HepG2 (cell line): ENCODE data around the gene PPP2R5D. TPM values are rescaled to one million over a fixed set of nuclear protein-coding genes. Genes with fewer than 3 reads are reported as not detected.

ENCODE experiments used
- CENPBD1 ChIP-seq: sonication (generic); formaldehyde crosslinking; IDR thresholded peaks from 2 replicates; pipeline ENCODE4 v1.8.0; 2022; ENCODE audit warnings: missing genetic modification reagents, low read depth, mild to moderate bottlenecking, borderline replicate concordance
- DDIT3 ChIP-seq: sonication (generic); formaldehyde crosslinking; IDR thresholded peaks from 2 replicates; pipeline ENCODE4 v1.4.0; 2020; ENCODE audit warnings: mild to moderate bottlenecking, missing genetic modification reagents
- HMG20B ChIP-seq: conservative IDR thresholded peaks from 2 replicates; pipeline ENCODE4 v1.6.1; 2016; ENCODE audit warnings: missing genetic modification reagents, missing compliant biosample characterization
- HMGXB4 ChIP-seq, 2 experiments: sonication (generic) in 1 of 2; formaldehyde crosslinking in 1 of 2; IDR thresholded peaks; 2 replicates each; pipeline versions ENCODE4 v1.4.0 to v1.6.1; 2018 to 2020; ENCODE audit warnings: missing genetic modification reagents in 2 of 2, borderline replicate concordance in 1 of 2, low read depth in 1 of 2, mild to moderate bottlenecking in 1 of 2, missing biosample characterization in 1 of 2
- HOXA5 ChIP-seq: sonication (generic); formaldehyde crosslinking; IDR thresholded peaks from 2 replicates; pipeline ENCODE4 v1.4.0; 2020; ENCODE audit warnings: missing genetic modification reagents
- JUNB ChIP-seq: sonication (generic); formaldehyde crosslinking; IDR thresholded peaks from 2 replicates; pipeline ENCODE4 v1.8.0; 2022; ENCODE audit warnings: missing genetic modification reagents, mild to moderate bottlenecking, borderline replicate concordance
- LBX2 ChIP-seq: sonication (generic); formaldehyde crosslinking; IDR thresholded peaks from 2 replicates; pipeline ENCODE4 v1.5.0; 2020; ENCODE audit warnings: missing genetic modification reagents, mild to moderate bottlenecking, borderline replicate concordance
- MTA1 ChIP-seq: sonication (generic); formaldehyde crosslinking; IDR thresholded peaks from 2 replicates; pipeline ENCODE4 v1.4.0; 2020; ENCODE audit warnings: missing genetic modification reagents, mild to moderate bottlenecking, borderline replicate concordance
- PAX8 ChIP-seq: sonication (generic); formaldehyde crosslinking; IDR thresholded peaks from 2 replicates; pipeline ENCODE4 v1.8.0; 2022; ENCODE audit warnings: mild to moderate bottlenecking, missing genetic modification reagents, borderline replicate concordance
- PHF20 ChIP-seq: sonication (generic); formaldehyde crosslinking; IDR thresholded peaks from 2 replicates; pipeline ENCODE4 v1.5.0; 2020; ENCODE audit warnings: mild to moderate bottlenecking, missing genetic modification reagents
- PLSCR1 ChIP-seq: sonication (generic); formaldehyde crosslinking; IDR thresholded peaks from 2 replicates; pipeline ENCODE4 v1.5.0; 2020; ENCODE audit warnings: missing genetic modification reagents, mild to moderate bottlenecking, borderline replicate concordance
- RFXANK ChIP-seq: IDR thresholded peaks from 2 replicates; pipeline ENCODE4 v1.6.1; 2016
- SMAD1 ChIP-seq: sonication (generic); formaldehyde crosslinking; IDR thresholded peaks from 2 replicates; pipeline ENCODE4 v1.4.0; 2020; ENCODE audit warnings: missing genetic modification reagents, low read depth, mild to moderate bottlenecking, borderline replicate concordance
- TGIF2 ChIP-seq: IDR thresholded peaks from 2 replicates; pipeline ENCODE4 v1.6.1; 2016; ENCODE audit warnings: control low read depth, missing compliant biosample characterization
- WIZ ChIP-seq: sonication (generic); formaldehyde crosslinking; IDR thresholded peaks from 2 replicates; pipeline ENCODE4 v1.5.1; 2020; ENCODE audit warnings: mild to moderate bottlenecking, missing genetic modification reagents
- ZBTB39 ChIP-seq: sonication (generic); formaldehyde crosslinking; IDR thresholded peaks from 2 replicates; pipeline ENCODE4 v1.5.0; 2020; ENCODE audit warnings: missing genetic modification reagents
- ZFP82 ChIP-seq: sonication (generic); formaldehyde crosslinking; IDR thresholded peaks from 2 replicates; pipeline ENCODE4 v1.5.1; 2020; ENCODE audit warnings: mild to moderate bottlenecking, missing genetic modification reagents, borderline replicate concordance
- ZFP90 ChIP-seq: sonication (generic); formaldehyde crosslinking; IDR thresholded peaks from 2 replicates; pipeline ENCODE4 v1.8.0; 2022; ENCODE audit warnings: missing genetic modification reagents, mild to moderate bottlenecking, inconsistent platforms, borderline replicate concordance
- ZFY ChIP-seq: sonication (generic); formaldehyde crosslinking; IDR thresholded peaks from 2 replicates; pipeline ENCODE4 v1.4.0; 2020; ENCODE audit warnings: missing genetic modification reagents
- ZMYM2 ChIP-seq: sonication (generic); formaldehyde crosslinking; IDR thresholded peaks from 2 replicates; pipeline ENCODE4 v1.8.0; 2022; ENCODE audit warnings: mild to moderate bottlenecking, missing genetic modification reagents
- ZNF430 ChIP-seq: sonication (generic); formaldehyde crosslinking; IDR thresholded peaks from 2 replicates; pipeline ENCODE4 v1.9.0; 2021; ENCODE audit warnings: mild to moderate bottlenecking, missing genetic modification reagents
- ZNF746 ChIP-seq: sonication (generic); formaldehyde crosslinking; IDR thresholded peaks from 2 replicates; pipeline ENCODE4 v1.8.0; 2022; ENCODE audit warnings: mild to moderate bottlenecking, missing genetic modification reagents
- ZNF768 ChIP-seq: sonication (generic); formaldehyde crosslinking; IDR thresholded peaks from 2 replicates; pipeline ENCODE4 v1.4.0; 2020; ENCODE audit warnings: missing genetic modification reagents
- ZNF775 ChIP-seq: sonication (generic); formaldehyde crosslinking; IDR thresholded peaks from 2 replicates; pipeline ENCODE4 v1.4.0; 2020; ENCODE audit warnings: missing genetic modification reagents, mild to moderate bottlenecking, moderate library complexity, borderline replicate concordance
- ZSCAN25 ChIP-seq: sonication (generic); formaldehyde crosslinking; IDR thresholded peaks from 2 replicates; pipeline ENCODE4 v1.8.0; 2022; ENCODE audit warnings: mild to moderate bottlenecking, missing genetic modification reagents
- polyA plus RNA-seq, 8 experiments: library from polyadenylated mRNA; depleted of rRNA in 3 of 8; stranded (reverse) in 7 of 8; unstranded in 1 of 8; fragments of >200 nt; fragmentation: Illumina TruSeq in 4 of 8; extraction: Trizol in 4 of 8; gene quantifications; 2 replicates each; pipeline versions ENCODE4 v1.2.1 to v1.2.3, GENCODE V29; 2011 to 2016; ENCODE audit warnings: low read depth in 4 of 8, missing spikeins in 1 of 8, mixed read lengths in 1 of 8; ENCODE audit not compliant: insufficient read depth in 1 of 8
- total RNA-seq, 5 experiments: library from RNA; depleted of rRNA; stranded (reverse); fragments of >200 nt; fragmentation: Illumina TruSeq; extraction: Trizol; gene quantifications; 2 replicates each; pipeline ENCODE4 v1.2.3, GENCODE V29; 2016; ENCODE audit warnings: low read depth in 1 of 5

PPP2R5D gene
- total and polyA plus RNA-seq, 2 of the 13 experiments (the other 11 are each of a cell fraction or from before 2014, with no cell fraction given), result 53.7 to 60.4 TPM

GRCh38 chr6:42984924-42985475 is 630 bp downstream of the PPP2R5D start (continued):
- TF ChIP-seq ZBTB39 (CRISPR knock-in tag) (no peak), HMGXB4 (CRISPR knock-in tag; IDR thresholded peaks at IDR 0.05; ENCODE audit: borderline replicate concordance in 1 of 2, low read depth in 1 of 2) (peak in 1 of 2 experiments; percentile 68; a peak in 2 of 4 replicates), PHF20 (CRISPR knock-in tag) (no peak), MTA1 (CRISPR knock-in tag) (no peak), RFXANK (no peak), PAX8 (CRISPR knock-in tag) (0 out of 2 replicates have a peak, but pooled peaks have one; percentile 21), ZFY (no peak), DDIT3 (CRISPR knock-in tag) (no peak), TGIF2 (no peak), CENPBD1 (CRISPR knock-in tag) (no peak), ZMYM2 (peak; percentile 41; the same call in 1 of the 2 replicates), LBX2 (no peak), JUNB (CRISPR knock-in tag) (no peak), ZNF746 (no peak), ZFP82 (no peak), ZNF775 (CRISPR knock-in tag) (no peak), SMAD1 (CRISPR knock-in tag) (no peak), ZSCAN25 (CRISPR knock-in tag) (no peak), ZFP90 (CRISPR knock-in tag) (no peak), HMG20B (no peak), ZNF430 (CRISPR knock-in tag) (peak; percentile 40; the same call in 1 of the 2 replicates), WIZ (CRISPR knock-in tag) (no peak), ZNF768 (CRISPR knock-in tag) (peak; percentile 95), PLSCR1 (CRISPR knock-in tag) (no peak), HOXA5 (CRISPR knock-in tag) (no peak)
